SKM-1 treated with dmso at 0.1 percent for 144 hours (cell line): ENCODE measurements around the gene ARPC4.

Source experiments
- DNase-seq: peaks from one replicate; lab custom pipeline; 2025; ENCODE audit not compliant: unreplicated experiment; lab: John Stamatoyannopoulos, UW

Gene ARPC4

GRCh38 chr3:9787714-9788113 lies 5.2 kb upstream of the ARPC4 start:
- DNase-seq = no peak

- no peak for DNase-seq
Measured at GRCh38 chr3:9791127-9791526, 1.8 kb upstream of the ARPC4 start.

DNA sequence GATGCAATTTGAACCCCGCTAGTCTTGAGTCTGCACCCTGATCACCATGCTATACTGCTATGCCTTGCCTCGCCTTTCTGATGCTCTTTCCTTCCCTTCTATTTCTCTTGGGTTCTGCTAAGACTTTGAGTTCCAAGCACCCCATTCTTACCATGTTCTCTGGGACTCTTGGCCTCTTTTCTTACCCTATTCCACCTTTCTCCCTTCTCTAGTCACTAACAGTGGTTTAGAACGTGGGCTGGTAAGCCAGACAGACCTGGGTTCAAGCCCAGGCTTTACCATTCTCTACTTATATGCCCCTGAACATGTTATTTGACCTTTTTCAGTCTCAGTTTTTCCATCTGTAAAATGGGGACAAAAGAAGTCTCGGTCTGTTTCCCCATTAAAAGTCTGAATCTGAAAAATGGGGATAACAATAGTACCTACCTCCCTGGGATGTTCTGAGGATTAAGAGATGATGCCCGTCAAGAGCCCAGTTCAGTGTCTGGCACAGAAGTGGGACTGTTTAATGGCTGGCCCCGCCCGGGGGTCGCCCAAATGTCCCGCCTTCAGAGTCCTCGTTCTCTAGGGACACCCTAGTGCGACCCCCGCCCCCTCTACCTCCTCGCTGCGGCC lies 985 bp upstream of the ARPC4 start:
- DNase-seq = no peak

- DNase-seq = peak; percentile 76
Measured at GRCh38 chr3:9793161-9793781, 389 bp downstream of the ARPC4 start.

DNA sequence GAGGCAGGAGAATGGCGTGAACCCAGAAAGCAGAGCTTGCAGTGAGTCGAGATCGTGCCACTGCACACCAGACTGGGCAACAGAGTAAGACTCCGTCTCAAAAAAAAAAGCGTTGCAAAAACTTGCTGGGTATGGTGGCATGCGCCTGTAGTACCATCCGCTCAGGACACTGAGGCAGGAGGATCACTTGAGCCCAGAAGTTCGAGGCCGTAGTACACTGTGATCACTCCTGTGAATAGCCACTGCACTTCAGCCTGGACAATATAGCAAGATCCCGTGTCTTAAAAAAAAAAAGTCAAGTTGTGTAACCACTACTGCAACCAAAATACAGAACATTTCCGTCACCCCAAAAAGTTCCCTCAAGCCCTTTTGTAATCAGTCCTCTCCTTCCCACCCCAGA lies 1.5 kb downstream of the ARPC4 start:
- DNase-seq = no peak

DNA sequence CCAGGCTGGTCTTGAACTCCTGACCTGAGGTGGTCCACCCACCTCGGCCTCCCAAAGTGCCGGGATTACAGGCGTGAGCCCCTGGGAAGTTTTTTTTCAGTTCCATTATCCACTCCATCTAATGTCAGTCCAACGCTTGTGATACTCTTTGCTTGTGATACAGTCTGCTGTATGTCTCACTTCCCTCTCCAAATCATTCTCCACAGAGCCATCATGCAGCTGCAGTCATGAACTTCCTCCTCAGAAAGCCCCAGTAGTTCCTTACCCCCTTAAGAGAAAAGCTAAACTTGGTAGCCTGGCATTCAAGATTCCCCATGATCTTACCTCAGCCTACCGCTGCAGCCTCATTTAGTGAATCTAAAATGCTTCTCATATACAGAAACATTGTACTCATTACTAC lies 2.3 kb downstream of the ARPC4 start:
- no peak for DNase-seq

- DNase-seq = no peak
Measured at GRCh38 chr3:9797196-9797945, 4.5 kb downstream of the ARPC4 start.

DNA sequence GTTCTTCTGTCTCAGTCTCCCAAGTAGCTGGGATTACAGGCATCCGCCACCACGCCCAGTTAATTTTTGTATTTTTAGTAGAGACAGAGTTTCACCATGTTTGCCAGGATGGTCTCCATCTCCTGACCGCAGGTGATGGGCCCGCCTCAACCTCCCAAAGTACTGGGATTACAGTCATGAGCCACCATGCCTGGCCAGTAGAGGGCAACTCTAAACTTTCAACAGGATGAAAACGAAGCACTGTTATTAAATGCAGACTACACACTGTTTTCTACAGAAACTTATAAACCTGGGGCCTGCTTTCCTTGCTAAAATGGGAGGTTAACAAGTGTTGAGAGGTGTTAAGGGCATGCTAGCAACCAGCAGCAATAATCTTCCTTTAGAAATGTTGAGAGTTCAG lies 7.6 kb downstream of the ARPC4 start:
- DNase-seq = no peak

DNA sequence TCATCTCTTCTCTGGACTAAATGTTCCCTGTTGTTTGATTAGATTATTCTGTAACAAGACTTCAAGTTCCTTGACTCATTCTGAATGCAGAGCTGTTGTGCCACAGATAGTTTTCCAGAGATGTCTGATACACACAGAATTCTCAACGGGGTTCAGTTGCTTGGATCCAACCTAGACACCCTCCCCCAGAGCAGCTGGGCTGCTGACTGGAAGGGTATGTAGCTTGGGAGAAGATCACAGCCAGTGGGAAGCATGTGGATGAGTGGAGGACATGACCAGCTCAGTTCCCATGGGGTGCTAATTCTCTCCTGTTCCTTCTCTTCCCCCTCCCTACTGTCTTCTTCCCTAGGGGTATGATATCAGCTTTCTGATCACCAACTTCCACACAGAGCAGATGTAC lies 10.6 kb downstream of the ARPC4 start:
- DNase-seq = no peak

DNA sequence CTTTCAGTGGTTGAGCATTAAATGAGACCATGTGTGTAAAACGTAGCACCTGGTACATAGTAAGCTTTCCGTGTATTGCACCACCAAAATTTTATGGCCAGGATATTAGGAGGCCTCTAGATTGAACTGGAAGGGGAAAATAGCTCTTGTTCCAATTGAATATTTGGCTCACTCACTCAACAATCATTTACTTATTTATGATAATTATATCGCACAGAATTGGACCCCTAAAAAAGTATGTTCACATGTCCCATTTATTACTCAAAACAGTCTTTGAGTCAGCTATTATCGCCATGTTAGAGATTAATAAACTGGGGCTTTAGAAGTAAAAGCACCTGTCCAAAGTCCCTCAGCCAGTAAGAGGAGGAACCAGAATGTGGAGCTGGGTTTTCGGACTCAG lies 12.1 kb downstream of the ARPC4 start:
- DNase-seq = no peak

DNA sequence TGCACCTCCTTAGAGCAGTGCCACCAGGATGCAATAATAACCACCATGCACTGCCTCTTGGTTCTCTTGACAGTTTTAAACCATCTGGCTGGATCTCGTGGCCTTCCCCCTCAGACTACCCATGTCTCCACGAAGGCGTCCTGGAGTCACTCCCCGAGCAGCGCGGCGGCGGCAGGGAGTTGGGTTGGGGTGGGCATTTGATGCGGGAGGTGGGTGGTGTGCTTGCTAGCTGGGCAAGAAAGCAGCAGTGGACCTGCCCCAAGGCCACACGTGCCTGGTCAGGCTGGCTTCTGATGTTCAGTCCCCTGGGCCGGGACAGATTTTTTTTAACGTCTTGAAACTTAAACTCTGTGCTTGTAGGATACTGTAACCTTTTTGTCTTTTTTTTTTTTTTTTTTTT lies 13.3 kb downstream of the ARPC4 start:
- DNase-seq = no peak

- no peak for DNase-seq
Measured at GRCh38 chr3:9806688-9807589, 14.1 kb downstream of the ARPC4 start.

DNA sequence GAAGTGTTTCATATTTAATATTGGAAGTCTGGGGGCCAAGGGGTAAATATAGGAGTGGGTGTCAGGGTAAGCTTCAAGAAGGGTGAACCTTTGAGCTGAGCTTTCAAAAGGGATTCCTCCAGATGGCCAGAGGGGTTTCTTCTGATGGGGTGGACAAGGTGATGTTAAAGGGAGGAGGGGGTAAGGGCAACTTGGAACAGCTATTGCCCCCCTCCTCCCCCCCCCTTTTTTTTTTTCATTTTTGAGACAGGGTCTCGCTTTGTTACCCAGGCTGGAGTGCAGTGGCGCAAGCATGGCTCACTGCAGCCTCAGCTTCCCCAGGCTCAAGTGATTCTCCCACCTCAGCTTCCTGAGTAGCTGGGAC lies 15.1 kb downstream of the ARPC4 start:
- no peak for DNase-seq

DNA sequence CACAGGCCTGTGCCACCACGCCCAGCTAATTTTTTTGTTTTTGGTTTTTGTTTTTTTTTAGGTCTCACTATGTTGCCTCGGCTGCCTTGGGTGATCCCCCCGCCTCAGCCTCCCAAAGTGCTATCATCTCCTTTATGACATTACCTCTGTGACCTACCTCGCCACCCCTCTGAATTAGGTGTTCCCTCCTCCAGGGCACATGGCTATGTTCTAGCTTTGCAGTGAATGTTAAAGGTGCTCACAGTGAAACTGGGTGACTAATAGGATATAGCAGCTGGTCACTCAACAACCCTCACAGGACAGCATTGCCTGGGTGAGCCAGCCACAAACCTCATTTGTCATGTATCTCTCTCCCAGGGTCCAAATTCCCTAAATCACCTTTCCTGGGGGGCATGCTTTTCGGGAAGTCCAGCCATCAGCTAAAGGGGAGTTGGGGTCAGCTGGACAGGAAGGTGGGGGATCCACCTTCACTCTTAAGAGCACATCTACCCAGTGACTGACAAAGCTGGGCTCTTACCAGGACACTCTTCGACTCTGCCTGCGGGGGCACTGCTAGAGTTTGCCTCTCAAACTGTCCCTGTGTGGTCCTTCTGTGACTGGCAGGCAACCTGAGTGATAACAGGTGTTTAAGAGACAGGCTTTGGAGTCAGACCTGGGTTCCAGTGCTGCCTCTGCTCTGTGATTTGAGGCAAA lies 15.6 kb downstream of the ARPC4 start:
- peak; percentile 30 for DNase-seq

GRCh38 chr3:9809239-9809614 lies 16.3 kb downstream of the ARPC4 start:
- DNase-seq = no peak

- peak; percentile 62 for DNase-seq
Measured at GRCh38 chr3:9809615-9810432, 16.9 kb downstream of the ARPC4 start, which contains the start of gene TTLL3. TTLL3 (plus strand) TSS chr3:9810262; CDS start chr3:9810662, 400 bp downstream.

DNA sequence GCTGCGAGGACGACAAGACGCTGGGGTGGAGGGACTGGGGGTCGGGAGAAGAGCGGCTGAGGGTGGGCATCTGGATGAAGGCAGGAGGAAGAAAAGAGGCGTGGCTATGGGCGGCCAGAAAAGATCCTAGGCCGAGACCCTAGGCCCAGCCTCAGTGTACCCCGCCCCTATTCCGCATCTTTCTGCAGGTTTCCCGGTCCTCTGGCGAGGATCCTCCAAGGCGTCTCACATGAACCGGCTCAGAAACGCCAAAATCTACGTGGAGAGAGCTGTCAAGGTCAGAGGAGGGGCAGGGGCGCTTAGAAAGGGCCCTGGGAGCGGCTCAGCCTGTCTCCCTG lies 17.5 kb downstream of the ARPC4 start:
- no peak for DNase-seq

- no peak for DNase-seq
Measured at GRCh38 chr3:9810846-9811245, 18.0 kb downstream of the ARPC4 start.

GRCh38 chr3:9812870-9813483 lies 20.1 kb downstream of the ARPC4 start:
- DNase-seq = no peak

GRCh38 chr3:9815986-9816385 lies 23.1 kb downstream of the ARPC4 start:
- DNase-seq = no peak
